ENCODE data around the gene KDM4B.

- TF ChIP-seq TCF12 (IDR thresholded peaks at IDR 0.05; ENCODE audit: low read depth, low read length), result no peak
- TF ChIP-seq CEBPB (IDR thresholded peaks at IDR 0.05; ENCODE audit: low read depth, low read length), result no peak
These were observed 15.1 kb downstream of the KDM4B start for GRCh38 chr19:4984106-4984380.
